OCI-LY1 (cell line): ENCODE measurements around the gene COMMD3.

Experiments used
- CTCF ChIP-seq: fragments of 200-600 bp; sonication (generic), shearing (Covaris generic); IDR thresholded peaks from 2 replicates; pipeline ENCODE4 v1.5.1; 2017; ENCODE audit warnings: mild to moderate bottlenecking, antibody characterized with exemption, low read length, moderate library complexity, mixed read lengths
- EZH2 ChIP-seq: fragments of 200-600 bp; sonication (generic), shearing (Covaris generic); IDR thresholded peaks from 2 replicates; pipeline ENCODE4 v1.8.0; 2017; ENCODE audit warnings: borderline replicate concordance, mixed run types, mild to moderate bottlenecking, antibody characterized with exemption, low read length, moderate library complexity, mixed read lengths

GRCh38 chr10:22303461-22303860 lies 12.7 kb upstream of the COMMD3 start:
- TF ChIP-seq EZH2: no peak
- no peak for TF ChIP-seq CTCF
